ENCODE data around the gene MYBPHL. TPM values are rescaled to one million over a fixed set of nuclear protein-coding genes. Genes with fewer than 3 reads are reported as not detected.
A peak's percentile ranks its signal among the peaks of the same experiment; 100 is the strongest.

Gene MYBPHL
- total RNA-seq, 4 donors from 2014 or later: not detected

DNA sequence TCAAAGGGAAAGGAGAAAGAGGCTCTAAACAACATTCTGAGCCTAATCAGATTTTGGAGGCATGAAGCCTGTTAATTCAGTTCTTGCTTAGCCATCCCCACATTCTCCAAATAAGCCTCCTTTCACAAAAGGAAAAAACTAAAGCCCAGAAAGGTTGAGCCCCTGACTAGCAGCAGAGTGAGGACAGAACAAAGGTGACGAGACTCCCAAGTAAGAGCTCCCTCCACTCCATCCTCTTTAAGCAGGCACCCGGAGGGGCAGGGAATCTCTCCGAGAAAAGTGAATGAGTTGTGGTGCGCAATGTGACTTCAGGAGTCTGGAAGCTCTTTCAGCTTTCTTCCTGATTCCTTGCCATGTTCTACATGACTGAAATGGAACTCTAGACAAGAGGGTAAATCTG lies 43.4 kb upstream of the MYBPHL start:
- Histone ChIP-seq H3K27me3 (no peaks in the 10 kb centered on the region), H3K27ac (peak overlapping the region in 1 of 4 donors; percentile 76), H3K4me1 (peaks cover 0 to 17% (median 0%) of the 10 kb centered on the region in 4 donors), H3K36me3 (peaks cover 0 to 43% (median 0%) of the 10 kb centered on the region in 3 donors), H3K9me3 (no peaks in the 10 kb centered on the region), H3K4me3 (no peak overlapping the region)
- DNase-seq: no peak
- no peak for TF ChIP-seq POLR2A (IDR thresholded peaks at IDR 0.05)
- TF ChIP-seq, protein P1, sequence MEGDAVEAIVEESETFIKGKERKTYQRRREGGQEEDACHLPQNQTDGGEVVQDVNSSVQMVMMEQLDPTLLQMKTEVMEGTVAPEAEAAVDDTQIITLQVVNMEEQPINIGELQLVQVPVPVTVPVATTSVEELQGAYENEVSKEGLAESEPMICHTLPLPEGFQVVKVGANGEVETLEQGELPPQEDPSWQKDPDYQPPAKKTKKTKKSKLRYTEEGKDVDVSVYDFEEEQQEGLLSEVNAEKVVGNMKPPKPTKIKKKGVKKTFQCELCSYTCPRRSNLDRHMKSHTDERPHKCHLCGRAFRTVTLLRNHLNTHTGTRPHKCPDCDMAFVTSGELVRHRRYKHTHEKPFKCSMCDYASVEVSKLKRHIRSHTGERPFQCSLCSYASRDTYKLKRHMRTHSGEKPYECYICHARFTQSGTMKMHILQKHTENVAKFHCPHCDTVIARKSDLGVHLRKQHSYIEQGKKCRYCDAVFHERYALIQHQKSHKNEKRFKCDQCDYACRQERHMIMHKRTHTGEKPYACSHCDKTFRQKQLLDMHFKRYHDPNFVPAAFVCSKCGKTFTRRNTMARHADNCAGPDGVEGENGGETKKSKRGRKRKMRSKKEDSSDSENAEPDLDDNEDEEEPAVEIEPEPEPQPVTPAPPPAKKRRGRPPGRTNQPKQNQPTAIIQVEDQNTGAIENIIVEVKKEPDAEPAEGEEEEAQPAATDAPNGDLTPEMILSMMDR (IDR thresholded peaks at IDR 0.05): no peak

DNA sequence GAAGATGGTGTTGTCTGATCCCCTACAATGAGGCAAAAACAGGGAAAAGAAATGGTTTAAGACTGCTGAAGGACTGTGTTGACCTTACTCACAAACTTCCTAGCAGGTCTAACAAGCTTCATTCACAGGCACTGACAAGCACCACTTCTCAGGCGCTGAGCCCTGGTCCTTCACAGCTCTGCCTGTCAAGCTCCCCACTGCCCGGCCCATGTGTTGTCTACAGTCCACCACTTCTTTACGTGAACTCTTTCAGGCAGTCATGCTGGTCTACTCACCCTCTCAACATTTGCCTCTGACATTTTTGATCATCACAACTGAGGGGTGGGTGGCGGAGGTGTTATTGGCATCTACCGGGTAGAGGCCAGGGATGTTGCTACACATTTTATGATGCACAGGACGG lies 40.7 kb upstream of the MYBPHL start:
- Histone ChIP-seq H3K27ac (no peak overlapping the region), H3K27me3 (no peaks in the 10 kb centered on the region), H3K4me3 (no peak overlapping the region), H3K4me1 (peaks cover 0 to 17% (median 0%) of the 10 kb centered on the region in 4 donors), H3K36me3 (peaks cover 0 to 52% (median 0%) of the 10 kb centered on the region in 3 donors), H3K9me3 (no peaks in the 10 kb centered on the region)
- TF ChIP-seq POLR2A (IDR thresholded peaks at IDR 0.05): no peak
- TF ChIP-seq, protein P1 (IDR thresholded peaks at IDR 0.05): no peak
- DNase-seq: no peak

DNA sequence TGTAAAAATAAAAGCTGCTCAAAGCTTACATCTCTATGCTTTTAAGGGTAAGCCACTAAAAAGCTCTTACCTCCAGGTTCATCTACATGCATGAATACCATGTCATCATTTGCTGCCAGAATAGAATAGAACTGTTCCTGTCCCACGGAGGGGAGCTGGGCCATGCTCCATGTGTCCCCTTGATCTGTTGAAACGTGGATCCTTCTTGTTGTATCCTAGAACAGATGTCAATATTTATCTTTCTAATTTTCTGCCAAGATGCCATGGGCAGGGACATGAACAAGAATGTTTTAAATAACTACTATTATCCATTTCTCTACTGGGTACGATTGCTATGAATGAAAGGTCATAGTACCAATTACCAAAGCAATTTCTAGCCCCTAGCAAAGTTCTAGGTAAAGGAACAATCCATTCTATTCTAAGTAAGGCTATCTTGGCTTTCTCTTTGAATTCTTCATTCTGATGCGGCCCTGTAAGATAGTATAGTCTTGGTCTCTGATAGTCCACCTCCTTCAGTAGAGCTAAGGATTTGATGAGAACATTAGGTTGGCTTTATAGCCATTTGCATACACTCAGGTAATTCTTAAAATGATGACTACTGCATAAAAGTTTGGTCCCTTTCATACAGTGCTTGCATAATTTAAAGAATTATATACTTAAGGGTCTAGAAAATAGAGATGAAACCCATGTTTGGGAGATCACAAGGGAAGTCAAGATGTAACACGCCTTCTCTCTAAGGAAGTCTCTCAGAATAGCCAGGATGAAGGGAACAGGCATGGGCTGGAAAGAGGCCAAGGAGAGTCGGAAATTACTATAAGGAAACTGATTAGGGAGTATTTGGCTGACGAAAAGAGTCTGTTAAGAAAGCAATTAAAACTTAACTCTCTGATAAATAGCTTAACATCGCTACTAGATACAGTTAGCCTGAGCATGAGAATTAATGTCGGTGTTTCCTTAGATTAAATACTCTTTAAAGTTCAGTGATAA lies 35.4 kb upstream of the MYBPHL start:
- H3K9me3 ChIP-seq: no peaks in the 10 kb centered on the region
- peaks cover 0 to 82% (median 0%) of the 10 kb centered on the region in 3 donors for H3K36me3 ChIP-seq
- H3K4me1 ChIP-seq: no peaks in the 10 kb centered on the region
- no peak overlapping the region for H3K4me3 ChIP-seq
- no peaks in the 10 kb centered on the region for H3K27me3 ChIP-seq
- no peak overlapping the region for H3K27ac ChIP-seq
- TF ChIP-seq, protein P1 (IDR thresholded peaks at IDR 0.05): no peak
- no peak for DNase-seq

DNA sequence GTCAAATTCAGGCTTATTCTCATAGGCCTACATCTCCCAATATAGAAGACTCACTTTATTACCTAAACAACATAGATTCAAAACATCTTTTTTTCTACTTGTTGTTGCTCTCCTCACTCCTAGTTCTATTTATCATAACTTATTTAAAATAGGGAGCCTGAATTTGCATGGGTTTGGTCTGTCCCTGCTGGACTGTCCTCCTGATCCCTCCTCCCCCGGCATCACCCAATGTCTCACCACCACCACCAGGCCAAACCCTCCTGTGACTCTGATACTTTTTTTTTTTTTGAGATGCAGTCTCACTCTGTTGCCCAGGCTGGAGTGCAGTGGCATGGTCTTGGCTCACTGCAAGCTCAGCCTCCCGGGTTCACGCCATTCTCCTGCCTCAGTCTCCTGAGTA lies 31.8 kb upstream of the MYBPHL start:
- Histone ChIP-seq H3K4me3 (no peak overlapping the region), H3K36me3 (peaks cover 0 to 80% (median 0%) of the 10 kb centered on the region in 3 donors), H3K4me1 (no peaks in the 10 kb centered on the region), H3K27me3 (no peaks in the 10 kb centered on the region), H3K27ac (no peak overlapping the region), H3K9me3 (no peaks in the 10 kb centered on the region)
- DNase-seq: no peak
- TF ChIP-seq POLR2A (IDR thresholded peaks at IDR 0.05): no peak
- TF ChIP-seq, protein P1 (IDR thresholded peaks at IDR 0.05): no peak

DNA sequence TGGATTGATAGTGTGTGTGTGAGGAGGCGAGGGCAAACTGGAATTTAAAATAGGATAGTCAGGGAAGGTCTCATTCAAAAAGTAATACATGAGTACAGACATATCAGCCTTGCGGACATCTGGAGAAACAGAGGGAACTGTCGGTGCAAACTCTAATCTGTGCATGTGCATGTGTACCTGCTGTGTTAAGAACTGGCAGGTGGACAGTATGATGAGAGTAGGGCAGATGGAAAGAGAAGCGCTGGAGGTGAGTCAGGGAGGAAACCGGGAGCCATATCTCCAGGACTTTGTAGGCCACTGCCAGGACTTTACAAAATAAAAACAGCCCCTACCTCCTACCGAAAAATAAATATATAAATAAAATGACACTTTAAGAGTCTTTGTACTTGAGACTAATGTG lies 31.3 kb upstream of the MYBPHL start:
- Histone ChIP-seq H3K36me3 (peaks cover 0 to 85% (median 0%) of the 10 kb centered on the region in 3 donors), H3K27me3 (no peaks in the 10 kb centered on the region), H3K27ac (no peak overlapping the region), H3K4me1 (no peaks in the 10 kb centered on the region), H3K4me3 (no peak overlapping the region), H3K9me3 (no peaks in the 10 kb centered on the region)
- TF ChIP-seq POLR2A (IDR thresholded peaks at IDR 0.05): no peak
- TF ChIP-seq, protein P1 (IDR thresholded peaks at IDR 0.05): no peak
- no peak for DNase-seq
